Measurements from ENCODE around the gene AGBL3. TPM values are rescaled to one million over a fixed set of nuclear protein-coding genes. Genes with fewer than 3 reads are reported as not detected.

Gene AGBL3
- total RNA-seq, 1 experiment from 2014 or later: 2.1 TPM

GRCh38 chr7:135075716-135076115 lies 89.4 kb downstream of the AGBL3 start:
- ATAC-seq (peak; percentile 23; the same call in 1 of the 2 replicates), DNase-seq (ENCODE audit: low spot score) (no peak)
- Mint-ChIP-seq H3K4me1 (peaks cover 40% of the 10 kb centered on the region), H3K27ac (no peak overlapping the region), H3K4me3 (peak overlapping the region; percentile 49), H3K36me3 (peaks cover 22% of the 10 kb centered on the region), H3K27me3 (ENCODE audit: low read depth) (no peaks in the 10 kb centered on the region), H3K9me3 (peaks cover 20% of the 10 kb centered on the region)
- ChIA-PET CTCF (interaction anchor here (1.4 kb wide), 1 partner anchor 199 kb away, joined by 5 read pairs; no protein-coding TSS in a partner anchor), POLR2A (no interaction called here)
- TF ChIP-seq FOXK1 (CRISPR knock-in tag; IDR thresholded peaks at IDR 0.05) (peak; percentile 34; the same call in 1 of the 2 replicates), RELA (CRISPR knock-in tag; IDR thresholded peaks at IDR 0.05; ENCODE audit: borderline replicate concordance) (no peak), E2F1 (CRISPR knock-in tag; IDR thresholded peaks at IDR 0.05) (no peak), ZSCAN18 (CRISPR knock-in tag; IDR thresholded peaks at IDR 0.05) (no peak), ETV6 (CRISPR knock-in tag; IDR thresholded peaks at IDR 0.05) (peak; percentile 51; the same call in 1 of the 2 replicates), JAZF1 (CRISPR knock-in tag; IDR thresholded peaks at IDR 0.05) (no peak), JUN (CRISPR knock-in tag; IDR thresholded peaks at IDR 0.05) (no peak)

GRCh38 chr7:135076882-135077281 lies 90.6 kb downstream of the AGBL3 start:
- Mint-ChIP-seq H3K4me1 (peaks cover 40% of the 10 kb centered on the region), H3K9me3 (peaks cover 14% of the 10 kb centered on the region), H3K4me3 (peak overlapping the region; percentile 56), H3K27me3 (ENCODE audit: low read depth) (no peaks in the 10 kb centered on the region), H3K27ac (peak overlapping the region; percentile 94), H3K36me3 (peaks cover 21% of the 10 kb centered on the region)
- CTCF ChIA-PET: interaction anchor here (1.1 to 1.7 kb wide), 3 partner anchors 90 to 198 kb away, joined by 5 to 7 read pairs (median 5); partner anchors contain the start of gene AGBL3
- ATAC-seq (peak; percentile 31), DNase-seq (ENCODE audit: low spot score) (no peak)
- POLR2A ChIA-PET: no interaction called here
- TF ChIP-seq RELA (CRISPR knock-in tag; IDR thresholded peaks at IDR 0.05; ENCODE audit: borderline replicate concordance) (no peak), RORB (CRISPR knock-in tag; IDR thresholded peaks at IDR 0.05) (no peak), ZNF512 (CRISPR knock-in tag; IDR thresholded peaks at IDR 0.05; ENCODE audit: borderline replicate concordance) (no peak), HMGXB4 (CRISPR knock-in tag; IDR thresholded peaks at IDR 0.05) (no peak), ZBTB21 (CRISPR knock-in tag; IDR thresholded peaks at IDR 0.05; ENCODE audit: borderline replicate concordance) (no peak), ZBTB43 (CRISPR knock-in tag; IDR thresholded peaks at IDR 0.05) (no peak), JUN (CRISPR knock-in tag; IDR thresholded peaks at IDR 0.05) (no peak), ERG (CRISPR knock-in tag; IDR thresholded peaks at IDR 0.05) (no peak), ZSCAN18 (CRISPR knock-in tag; IDR thresholded peaks at IDR 0.05) (no peak), SP1 (CRISPR knock-in tag; conservative IDR thresholded peaks at IDR 0.05) (no peak), ATF2 (CRISPR knock-in tag; IDR thresholded peaks at IDR 0.05; ENCODE audit: borderline replicate concordance, low read depth) (no peak), SOX15 (CRISPR knock-in tag; IDR thresholded peaks at IDR 0.05) (no peak), E2F5 (CRISPR knock-in tag; IDR thresholded peaks at IDR 0.05) (no peak), SMAD3 (CRISPR knock-in tag; IDR thresholded peaks at IDR 0.05; ENCODE audit: borderline replicate concordance) (no peak), ATF6 (CRISPR knock-in tag; IDR thresholded peaks at IDR 0.05) (no peak)

All from WTC11 (cell line).